ENCODE results near the gene C1S. TPM values are rescaled to one million over a fixed set of nuclear protein-coding genes. Genes with fewer than 3 reads are reported as not detected.

Gene C1S
- total RNA-seq, 1 donor from 2014 or later = 3.5 TPM

- TF ChIP-seq, protein P1, sequence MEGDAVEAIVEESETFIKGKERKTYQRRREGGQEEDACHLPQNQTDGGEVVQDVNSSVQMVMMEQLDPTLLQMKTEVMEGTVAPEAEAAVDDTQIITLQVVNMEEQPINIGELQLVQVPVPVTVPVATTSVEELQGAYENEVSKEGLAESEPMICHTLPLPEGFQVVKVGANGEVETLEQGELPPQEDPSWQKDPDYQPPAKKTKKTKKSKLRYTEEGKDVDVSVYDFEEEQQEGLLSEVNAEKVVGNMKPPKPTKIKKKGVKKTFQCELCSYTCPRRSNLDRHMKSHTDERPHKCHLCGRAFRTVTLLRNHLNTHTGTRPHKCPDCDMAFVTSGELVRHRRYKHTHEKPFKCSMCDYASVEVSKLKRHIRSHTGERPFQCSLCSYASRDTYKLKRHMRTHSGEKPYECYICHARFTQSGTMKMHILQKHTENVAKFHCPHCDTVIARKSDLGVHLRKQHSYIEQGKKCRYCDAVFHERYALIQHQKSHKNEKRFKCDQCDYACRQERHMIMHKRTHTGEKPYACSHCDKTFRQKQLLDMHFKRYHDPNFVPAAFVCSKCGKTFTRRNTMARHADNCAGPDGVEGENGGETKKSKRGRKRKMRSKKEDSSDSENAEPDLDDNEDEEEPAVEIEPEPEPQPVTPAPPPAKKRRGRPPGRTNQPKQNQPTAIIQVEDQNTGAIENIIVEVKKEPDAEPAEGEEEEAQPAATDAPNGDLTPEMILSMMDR (IDR thresholded peaks at IDR 0.05; ENCODE audit: partially characterized antibody, unreplicated experiment) = no peak
- Mint-ChIP-seq H3K36me3 (ENCODE audit: unreplicated experiment) (no peaks in the 10 kb centered on the region), H3K4me1 (ENCODE audit: low read depth, unreplicated experiment) (peaks cover 9% of the 10 kb centered on the region), H3K27me3 (ENCODE audit: unreplicated experiment) (peaks cover 7% of the 10 kb centered on the region), H3K9me3 (ENCODE audit: unreplicated experiment) (peaks cover 2% of the 10 kb centered on the region), H3K27ac (ENCODE audit: unreplicated experiment) (no peak overlapping the region), H3K4me3 (ENCODE audit: unreplicated experiment) (no peak overlapping the region)
- DNase-seq = no peak
Observed at GRCh38 chr12:7021956-7022355, 38.6 kb upstream of the C1S start.

DNA sequence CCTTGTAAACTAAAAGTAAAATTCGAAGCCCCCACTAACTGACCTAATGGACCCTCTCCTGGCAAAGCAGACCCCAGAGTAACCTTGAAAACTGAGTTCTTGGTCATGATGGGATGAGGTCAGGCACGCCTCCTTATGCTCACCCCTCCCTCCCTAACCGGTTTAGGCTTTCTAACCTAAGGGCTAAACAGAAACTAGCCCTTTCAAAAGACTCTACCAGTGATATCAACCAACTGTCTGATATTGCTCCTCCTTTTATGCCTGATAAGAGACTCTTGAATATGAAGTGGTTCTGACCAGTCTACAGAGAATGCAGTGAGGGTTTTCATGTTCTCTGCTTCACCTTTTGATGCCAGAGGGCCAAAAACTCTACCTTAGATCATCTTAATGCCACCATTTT is 37.4 kb upstream of the C1S start:
- H3K4me3 Mint-ChIP-seq (ENCODE audit: unreplicated experiment) = no peak overlapping the region
- H3K27me3 Mint-ChIP-seq (ENCODE audit: unreplicated experiment) = peaks cover 1% of the 10 kb centered on the region
- TF ChIP-seq, protein P1 (IDR thresholded peaks at IDR 0.05; ENCODE audit: partially characterized antibody, unreplicated experiment) = no peak
- peaks cover 2% of the 10 kb centered on the region for H3K9me3 Mint-ChIP-seq (ENCODE audit: unreplicated experiment)
- H3K4me1 Mint-ChIP-seq (ENCODE audit: low read depth, unreplicated experiment) = peaks cover 5% of the 10 kb centered on the region
- DNase-seq = no peak
- no peak overlapping the region for H3K27ac Mint-ChIP-seq (ENCODE audit: unreplicated experiment)
- no peaks in the 10 kb centered on the region for H3K36me3 Mint-ChIP-seq (ENCODE audit: unreplicated experiment)

DNA sequence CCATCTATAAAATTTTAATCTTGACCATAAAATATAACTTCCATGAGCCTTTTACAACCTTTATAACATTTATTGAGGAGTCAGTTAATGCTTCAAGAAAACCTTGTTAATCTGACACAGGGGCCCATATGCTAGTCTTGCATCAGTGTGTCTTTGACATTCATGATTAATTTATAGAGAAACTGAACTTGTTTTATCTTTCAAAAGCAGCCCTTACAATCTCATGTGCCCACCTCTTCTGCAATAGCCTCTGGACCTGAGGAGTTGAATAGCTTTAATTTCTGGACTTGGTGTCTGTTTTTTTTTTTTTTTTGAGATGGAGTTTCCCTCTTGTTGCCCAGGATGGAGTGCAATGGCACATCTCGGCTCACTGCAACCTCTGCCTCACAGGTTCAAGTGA is 33.7 kb upstream of the C1S start:
- Mint-ChIP-seq H3K27ac (ENCODE audit: unreplicated experiment) (no peak overlapping the region), H3K36me3 (ENCODE audit: unreplicated experiment) (no peaks in the 10 kb centered on the region), H3K4me3 (ENCODE audit: unreplicated experiment) (no peak overlapping the region), H3K27me3 (ENCODE audit: unreplicated experiment) (no peaks in the 10 kb centered on the region), H3K4me1 (ENCODE audit: low read depth, unreplicated experiment) (no peaks in the 10 kb centered on the region), H3K9me3 (ENCODE audit: unreplicated experiment) (no peaks in the 10 kb centered on the region)
- DNase-seq = no peak
- TF ChIP-seq, protein P1 (IDR thresholded peaks at IDR 0.05; ENCODE audit: partially characterized antibody, unreplicated experiment) = no peak

- H3K36me3 Mint-ChIP-seq (ENCODE audit: unreplicated experiment) = no peaks in the 10 kb centered on the region
- TF ChIP-seq, protein P1 (IDR thresholded peaks at IDR 0.05; ENCODE audit: partially characterized antibody, unreplicated experiment) = no peak
- H3K27ac Mint-ChIP-seq (ENCODE audit: unreplicated experiment) = no peak overlapping the region
- no peak for DNase-seq
- no peaks in the 10 kb centered on the region for H3K4me1 Mint-ChIP-seq (ENCODE audit: low read depth, unreplicated experiment)
- no peaks in the 10 kb centered on the region for H3K27me3 Mint-ChIP-seq (ENCODE audit: unreplicated experiment)
- H3K4me3 Mint-ChIP-seq (ENCODE audit: unreplicated experiment) = no peak overlapping the region
- no peaks in the 10 kb centered on the region for H3K9me3 Mint-ChIP-seq (ENCODE audit: unreplicated experiment)
Observed at GRCh38 chr12:7031306-7031705, 29.2 kb upstream of the C1S start.

DNA sequence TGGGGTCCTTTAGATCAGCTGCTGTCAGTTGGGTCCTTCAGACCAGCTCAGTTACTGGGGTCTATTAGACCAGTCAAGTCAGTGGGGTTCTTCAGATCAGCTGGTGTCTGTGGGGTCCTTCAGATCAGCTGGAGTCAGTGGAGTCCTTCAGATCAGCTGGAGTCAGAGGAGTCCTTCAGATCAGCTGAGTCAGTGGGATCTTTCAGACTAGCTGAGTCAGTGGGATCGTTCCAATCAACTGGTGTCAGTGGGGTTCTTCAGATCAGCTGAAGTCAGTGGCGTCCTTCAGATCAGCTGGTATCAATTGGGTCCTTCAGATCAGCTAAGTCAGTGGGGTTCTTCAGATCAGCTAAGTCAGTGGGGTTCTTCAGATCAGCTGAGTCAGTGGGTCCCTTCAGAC is 27.5 kb upstream of the C1S start:
- Mint-ChIP-seq H3K36me3 (ENCODE audit: unreplicated experiment) (no peaks in the 10 kb centered on the region), H3K4me1 (ENCODE audit: low read depth, unreplicated experiment) (no peaks in the 10 kb centered on the region), H3K9me3 (ENCODE audit: unreplicated experiment) (no peaks in the 10 kb centered on the region), H3K27ac (ENCODE audit: unreplicated experiment) (no peak overlapping the region), H3K4me3 (ENCODE audit: unreplicated experiment) (no peak overlapping the region), H3K27me3 (ENCODE audit: unreplicated experiment) (peaks cover 1% of the 10 kb centered on the region)
- TF ChIP-seq, protein P1 (IDR thresholded peaks at IDR 0.05; ENCODE audit: partially characterized antibody, unreplicated experiment) = no peak
- no peak for DNase-seq

All from glutamatergic neuron (in vitro differentiated cells).